Muscle of leg (tissue), 16 donors: Measurements from ENCODE around the gene SCGB2A2. TPM values are rescaled to one million over a fixed set of nuclear protein-coding genes. Genes with fewer than 3 reads are reported as not detected.

Experiments
- DNase-seq: peaks from one replicate; pipeline ENCODE4 v3.0.0; 2013
- H3K27ac ChIP-seq: one replicate; pipeline ENCODE4 v1.5.1; 2013; ENCODE audit warnings: mild to moderate bottlenecking, low read length, control low read depth
- H3K27me3 ChIP-seq: one replicate; pipeline ENCODE4 v1.6.1; 2013; ENCODE audit warnings: low read length; ENCODE audit not compliant: control insufficient read depth, insufficient read depth
- H3K36me3 ChIP-seq: one replicate; pipeline ENCODE4 v1.6.1; 2013; ENCODE audit warnings: low read length; ENCODE audit not compliant: control insufficient read depth, insufficient read depth
- H3K4me1 ChIP-seq: one replicate; pipeline ENCODE4 v1.6.1; 2013; ENCODE audit warnings: low read length; ENCODE audit not compliant: control insufficient read depth, insufficient read depth
- H3K4me3 ChIP-seq: one replicate; pipeline ENCODE4 v1.5.1; 2013; ENCODE audit warnings: low read length, control low read depth
- H3K9me3 ChIP-seq: replicated peaks from 2 replicates; pipeline ENCODE4 v1.6.1; 2013; ENCODE audit warnings: low read depth, low read length; ENCODE audit not compliant: control insufficient read depth
- WGBS: methylation state at CpG from one replicate; pipeline ENCODE4 v1.1.5; 2013; ENCODE audit warnings: missing lambda C conversion rate; ENCODE audit not compliant: insufficient coverage; 5-methylcytosine and 5-hydroxymethylcytosine counted together
- long read RNA-seq, 11 donors: transcript quantifications; one replicate each; lab custom pipeline, GENCODE V29; 2026
- polyA plus RNA-seq, 8 donors: library from polyadenylated mRNA; unstranded; fragments of 120-200 nt; gene quantifications; one replicate each; pipeline versions ENCODE4 v1.2.1 to v1.2.3, GENCODE V29; 2013; ENCODE audit warnings: inconsistent platforms in 1 of 8, low replicate concordance in 1 of 8; ENCODE audit not compliant: insufficient read length in 8 of 8, insufficient read depth in 1 of 8
- total RNA-seq: library from RNA; stranded (reverse); fragments of 120-200 nt; gene quantifications from one replicate; pipeline ENCODE4 v1.2.4, GENCODE V29; 2013

The SCGB2A2 gene
- total RNA-seq (not detected), polyA plus RNA-seq (under 1 TPM in 1 of 8 donors, not detected in 7; 0.38 TPM)
- long read RNA-seq, donor 1 = 0 reads
- long read RNA-seq, donor 2 = 0 reads
- long read RNA-seq, donor 3 = 0 reads
- long read RNA-seq, donor 4 = 0 reads
- long read RNA-seq, donor 5 = 0 reads
- long read RNA-seq, donor 6 = 0 reads
- long read RNA-seq, donor 7 = 0 reads
- long read RNA-seq, donor 8 = 0 reads
- long read RNA-seq, donor 9 = 0 reads
- long read RNA-seq, donor 10 = 0 reads
- long read RNA-seq, donor 11 = 0 reads

DNA sequence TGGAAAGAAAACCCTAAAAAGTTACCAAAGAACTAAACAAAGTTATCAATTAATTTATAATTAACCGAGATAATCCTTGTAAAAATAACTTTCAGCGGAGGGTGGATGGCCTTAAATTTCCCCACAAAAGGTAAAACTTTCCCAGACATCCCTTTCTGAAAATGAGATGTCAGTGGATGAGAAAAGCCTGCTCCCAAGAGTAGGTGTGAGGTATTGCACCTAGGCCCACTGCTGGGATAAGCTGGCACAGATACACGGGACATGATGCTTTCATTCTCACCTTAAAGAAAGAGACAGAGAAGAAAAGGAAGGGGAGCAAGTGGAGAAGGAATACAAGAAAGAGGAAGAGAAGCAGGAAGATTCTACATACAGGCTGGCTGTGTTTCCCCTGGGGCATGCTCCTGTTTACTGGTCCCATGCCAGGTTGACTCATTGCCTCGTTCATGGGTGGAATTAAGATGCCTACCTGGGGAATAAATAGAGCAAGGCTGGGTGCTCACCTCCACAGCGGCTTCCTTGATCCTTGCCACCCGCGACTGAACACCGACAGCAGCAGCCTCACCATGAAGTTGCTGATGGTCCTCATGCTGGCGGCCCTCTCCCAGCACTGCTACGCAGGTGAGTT is at the start of gene SCGB2A2:
SCGB2A2 (plus strand) TSS at position 505 of the 625 bp plus-strand sequence; CDS start at position 564, 59 bp downstream.
- Histone ChIP-seq H3K4me3 (no peak within 1 kb of the TSS), H3K9me3 (no peaks in the 10 kb centered on the region), H3K36me3 (no peaks in the 10 kb centered on the region), H3K27ac (no peak within 1 kb of the TSS), H3K4me1 (no peaks in the 10 kb centered on the region), H3K27me3 (no peaks in the 10 kb centered on the region)
- WGBS = 92% methylated on average over 6 of the region's 10 CpGs
- no peak for DNase-seq

DNA sequence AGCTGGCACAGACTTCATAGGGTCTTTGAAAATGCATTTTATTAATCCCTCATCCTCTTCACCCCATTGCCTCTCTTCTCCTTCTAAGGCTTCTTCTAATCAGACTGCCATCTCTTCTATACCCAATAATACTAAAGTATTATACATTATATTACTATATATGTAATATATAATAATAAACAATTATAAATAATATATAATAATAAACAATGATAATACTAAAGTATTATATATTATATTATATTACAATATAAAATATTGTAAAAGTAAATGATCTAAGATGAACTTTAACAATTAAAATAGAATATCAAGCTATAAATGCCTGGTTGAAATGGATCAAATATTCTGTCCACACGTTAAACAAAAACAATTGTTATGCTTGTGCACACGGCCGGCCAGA is 48.5 kb upstream of the SCGB2A2 start:
- WGBS = 100% methylated on average over 2 of the region's 3 CpGs
- H3K4me3 ChIP-seq = no peak overlapping the region
- no peaks in the 10 kb centered on the region for H3K36me3 ChIP-seq
- no peak for DNase-seq
- no peaks in the 10 kb centered on the region for H3K4me1 ChIP-seq
- no peak overlapping the region for H3K27ac ChIP-seq
- no peaks in the 10 kb centered on the region for H3K27me3 ChIP-seq
- H3K9me3 ChIP-seq = peaks cover 20% of the 10 kb centered on the region

DNA sequence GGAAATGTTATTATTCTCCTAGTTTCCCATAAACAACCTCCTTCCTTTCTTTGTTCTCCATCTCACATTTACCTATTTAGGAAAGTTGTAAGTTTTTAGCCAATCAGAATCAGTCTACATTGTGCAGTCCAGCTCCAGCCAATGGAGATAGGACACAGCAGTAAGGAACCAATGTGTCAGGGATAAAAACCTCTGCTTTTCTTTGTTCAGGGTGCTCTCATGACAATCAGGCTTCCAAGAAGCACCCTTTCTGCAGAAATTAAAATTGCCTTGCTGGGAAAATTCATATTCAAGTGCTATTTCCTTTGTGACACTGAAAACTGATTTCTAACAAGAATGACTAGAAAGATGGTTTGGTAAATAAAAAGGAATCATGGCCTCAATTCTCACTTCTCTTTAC is 46.9 kb upstream of the SCGB2A2 start:
- no peaks in the 10 kb centered on the region for H3K4me1 ChIP-seq
- peaks cover 20% of the 10 kb centered on the region for H3K9me3 ChIP-seq
- no peaks in the 10 kb centered on the region for H3K27me3 ChIP-seq
- H3K36me3 ChIP-seq = no peaks in the 10 kb centered on the region
- H3K4me3 ChIP-seq = no peak overlapping the region
- H3K27ac ChIP-seq = no peak overlapping the region
- DNase-seq = no peak

DNA sequence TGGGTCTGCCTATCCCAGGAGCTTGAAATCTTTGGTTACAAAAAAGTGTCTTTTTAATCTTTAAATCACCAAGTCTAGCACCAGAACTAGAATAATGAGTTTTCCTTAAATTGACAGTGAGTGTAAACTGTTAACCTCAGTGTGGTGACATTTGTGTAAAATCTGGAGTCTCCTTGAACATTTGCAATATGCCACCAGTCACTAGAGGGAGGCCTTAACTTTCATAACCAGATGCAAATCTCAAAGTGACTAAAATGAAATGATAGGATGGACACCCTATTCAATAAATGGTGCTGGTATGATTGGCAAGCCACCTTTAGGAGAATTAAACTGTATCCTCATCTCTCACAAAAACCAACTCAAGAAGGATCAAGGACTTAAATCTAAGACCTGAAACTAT is 36.2 kb upstream of the SCGB2A2 start:
- Histone ChIP-seq H3K4me3 (no peak overlapping the region), H3K27me3 (peaks cover 2% of the 10 kb centered on the region), H3K36me3 (no peaks in the 10 kb centered on the region), H3K4me1 (no peaks in the 10 kb centered on the region), H3K27ac (no peak overlapping the region), H3K9me3 (no peaks in the 10 kb centered on the region)
- no peak for DNase-seq

DNA sequence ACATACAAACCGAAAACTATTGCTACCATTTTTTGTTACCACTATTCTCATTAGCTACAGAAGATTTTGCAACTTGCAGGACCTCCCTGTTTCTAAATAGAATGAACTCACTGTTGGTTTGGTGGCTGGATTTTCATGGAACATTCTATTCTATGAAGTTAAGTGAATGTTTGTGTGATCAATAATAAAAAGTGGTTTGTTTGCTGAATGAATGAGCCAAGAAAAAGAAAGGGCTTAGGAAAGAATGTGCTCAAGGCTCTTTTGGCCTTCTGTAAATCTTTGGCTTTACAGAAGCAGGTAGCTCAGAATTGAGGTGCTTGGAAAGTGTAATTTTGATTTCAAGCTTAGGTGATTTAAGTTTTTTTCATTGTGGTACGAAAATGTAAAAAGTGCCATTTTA is 33.8 kb upstream of the SCGB2A2 start:
- no peaks in the 10 kb centered on the region for H3K9me3 ChIP-seq
- peaks cover 2% of the 10 kb centered on the region for H3K27me3 ChIP-seq
- H3K4me1 ChIP-seq = no peaks in the 10 kb centered on the region
- no peaks in the 10 kb centered on the region for H3K36me3 ChIP-seq
- no CpG with 5 or more reads among the region's 2 CpGs for WGBS
- no peak overlapping the region for H3K27ac ChIP-seq
- no peak overlapping the region for H3K4me3 ChIP-seq
- DNase-seq = no peak

DNA sequence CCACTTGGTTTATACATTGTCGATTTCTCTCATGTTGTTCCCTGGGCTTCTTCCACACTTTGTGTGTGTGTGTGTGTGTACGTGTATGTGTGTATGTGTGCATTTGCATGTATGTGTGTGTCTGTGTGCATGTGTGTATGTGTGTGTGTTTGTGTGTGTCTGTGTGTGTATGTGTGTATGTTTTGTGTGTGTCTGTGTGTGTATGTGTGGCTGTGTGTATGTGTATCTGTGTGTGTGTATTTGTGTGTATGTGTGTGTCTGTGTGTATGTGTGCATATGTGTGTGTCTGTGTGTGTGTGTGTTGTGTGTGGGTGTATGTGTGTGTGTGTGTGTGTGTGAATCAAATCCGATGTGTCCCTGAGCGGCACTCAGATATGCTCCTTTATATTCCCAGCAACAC is 32.5 kb upstream of the SCGB2A2 start:
- Histone ChIP-seq H3K4me3 (no peak overlapping the region), H3K36me3 (no peaks in the 10 kb centered on the region), H3K27ac (no peak overlapping the region), H3K9me3 (no peaks in the 10 kb centered on the region), H3K4me1 (no peaks in the 10 kb centered on the region), H3K27me3 (peaks cover 2% of the 10 kb centered on the region)
- DNase-seq = no peak
- 42% methylated on average over 2 of the region's 4 CpGs for WGBS

DNA sequence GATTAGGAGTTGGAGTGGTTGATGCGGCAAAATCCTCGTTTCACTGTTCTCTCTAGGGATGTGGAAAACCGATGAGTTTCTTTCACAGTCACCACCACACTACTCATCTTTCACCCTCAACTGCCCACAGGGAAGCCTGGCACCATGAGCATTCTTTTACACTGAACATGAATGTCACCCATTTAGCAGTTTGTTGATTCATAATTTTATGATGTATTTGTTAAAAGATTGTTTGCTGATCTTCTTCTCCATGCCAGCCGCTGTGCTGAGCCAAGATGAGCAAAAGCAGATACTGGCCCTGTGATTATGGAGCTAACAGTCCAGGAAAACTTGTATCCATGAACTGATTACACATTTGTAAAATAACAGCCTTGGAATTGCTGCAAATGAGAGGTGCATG is 31.8 kb upstream of the SCGB2A2 start:
- peaks cover 2% of the 10 kb centered on the region for H3K27me3 ChIP-seq
- no peaks in the 10 kb centered on the region for H3K9me3 ChIP-seq
- no peak overlapping the region for H3K4me3 ChIP-seq
- no peak for DNase-seq
- WGBS = 57% methylated on average over 1 of the region's 4 CpGs
- no peak overlapping the region for H3K27ac ChIP-seq
- H3K36me3 ChIP-seq = no peaks in the 10 kb centered on the region
- no peaks in the 10 kb centered on the region for H3K4me1 ChIP-seq

DNA sequence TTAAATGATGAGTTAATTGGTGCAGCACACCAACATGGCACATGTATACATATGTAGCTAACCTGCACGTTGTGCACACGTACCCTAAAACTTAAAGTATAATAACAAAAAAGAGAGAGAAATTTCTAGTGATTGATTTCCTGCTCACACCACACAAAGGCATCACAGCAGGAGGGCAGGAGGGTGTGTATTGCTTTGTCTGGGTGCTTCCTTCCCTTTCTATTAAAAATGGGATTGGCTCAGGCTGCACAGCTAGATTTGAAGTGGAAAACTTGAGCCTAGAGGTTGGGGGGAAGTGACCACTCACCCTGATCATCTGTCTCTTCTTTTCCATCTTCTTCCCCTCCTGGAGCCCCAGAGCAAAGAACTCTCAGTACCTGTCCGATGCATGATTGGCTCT is 28.9 kb upstream of the SCGB2A2 start:
- no peak for DNase-seq
- Histone ChIP-seq H3K27ac (no peak overlapping the region), H3K4me3 (no peak overlapping the region), H3K9me3 (no peaks in the 10 kb centered on the region), H3K27me3 (peaks cover 2% of the 10 kb centered on the region), H3K4me1 (no peaks in the 10 kb centered on the region), H3K36me3 (no peaks in the 10 kb centered on the region)
- no CpG with 5 or more reads among the region's 3 CpGs for WGBS

DNA sequence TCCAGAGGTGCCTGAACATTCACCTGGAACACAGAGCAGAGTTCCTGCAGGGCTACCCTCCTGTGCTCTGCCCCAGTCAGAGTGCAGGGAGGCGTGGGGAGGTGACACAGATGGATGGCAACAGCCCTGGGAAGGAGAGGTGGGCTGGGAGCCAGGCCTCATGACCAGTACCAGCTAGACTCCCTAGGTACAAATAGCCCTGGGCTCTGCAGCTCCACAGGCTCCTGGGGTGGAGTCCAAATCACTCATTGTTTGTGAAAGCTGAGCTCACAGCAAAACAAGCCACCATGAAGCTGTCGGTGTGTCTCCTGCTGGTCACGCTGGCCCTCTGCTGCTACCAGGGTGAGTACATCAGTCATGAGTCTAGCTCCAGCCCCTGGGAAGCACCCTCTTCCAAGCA is 27.9 kb upstream of the SCGB2A2 start, which contains the start of gene SCGB1D2:
SCGB1D2 (plus strand) TSS at position 219 of the 400 bp plus-strand sequence; CDS start at position 288, 69 bp downstream.
- Histone ChIP-seq H3K27ac (no peak within 1 kb of the TSS), H3K4me1 (no peaks in the 10 kb centered on the region), H3K9me3 (no peaks in the 10 kb centered on the region), H3K4me3 (no peak within 1 kb of the TSS), H3K36me3 (no peaks in the 10 kb centered on the region), H3K27me3 (peaks cover 2% of the 10 kb centered on the region)
- no peak for DNase-seq
- WGBS = 24% methylated on average over 3 of the region's 3 CpGs

DNA sequence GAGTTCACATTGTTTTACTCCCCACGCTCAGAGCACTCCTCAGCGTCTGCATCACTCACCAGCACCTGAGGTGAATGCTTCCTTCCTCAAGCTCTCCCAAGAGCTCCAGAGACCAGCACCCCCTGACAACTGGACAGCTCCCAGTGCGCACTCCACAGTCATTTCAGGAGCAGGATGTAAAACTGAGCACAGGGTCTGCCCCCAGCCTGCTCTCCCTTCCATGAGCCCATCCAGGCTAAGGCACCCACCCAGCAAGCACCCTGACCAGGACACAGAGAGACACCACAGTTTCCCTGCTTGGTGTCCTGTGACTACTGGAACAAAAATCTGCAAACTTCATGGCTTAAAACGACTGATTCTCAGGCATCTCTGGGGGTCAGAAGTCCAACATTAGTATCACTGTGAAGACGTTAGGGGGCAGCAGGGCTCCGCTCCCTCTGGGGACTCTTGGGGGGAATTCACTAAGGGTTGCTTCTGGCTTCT is 24.6 kb upstream of the SCGB2A2 start:
- no peak overlapping the region for H3K27ac ChIP-seq
- H3K27me3 ChIP-seq = no peaks in the 10 kb centered on the region
- H3K4me3 ChIP-seq = no peak overlapping the region
- H3K36me3 ChIP-seq = no peaks in the 10 kb centered on the region
- no peaks in the 10 kb centered on the region for H3K4me1 ChIP-seq
- no peaks in the 10 kb centered on the region for H3K9me3 ChIP-seq
- 19% methylated on average over 4 of the region's 6 CpGs for WGBS
- peak; percentile 33 for DNase-seq
